Neural cell (in vitro differentiated cells): Measurements from ENCODE around the gene GMCL1. TPM values are rescaled to one million over a fixed set of nuclear protein-coding genes. Genes with fewer than 3 reads are reported as not detected.

ENCODE experiments used
- H2AFZ ChIP-seq: fragments of 200-600, 300-800 bp; sonication (generic), shearing (Covaris generic); 2 replicates; pipeline ENCODE4 v1.6.0; 2014; ENCODE audit warnings: low read depth, mild to moderate bottlenecking, antibody characterized with exemption, low read length, moderate library complexity
- H3F3A ChIP-seq: fragments of 200-600 bp; shearing (Covaris generic); 2 replicates; pipeline ENCODE4 v1.6.1; 2016; ENCODE audit warnings: mild to moderate bottlenecking, moderate library complexity, mixed read lengths, antibody characterized with exemption, low read length; ENCODE audit not compliant: insufficient read depth, poor library complexity, severe bottlenecking
- H3K27ac ChIP-seq: fragments of 200-600, 300-800 bp; sonication (generic), shearing (Covaris generic); 2 replicates; pipeline ENCODE4 v1.5.1; 2014; ENCODE audit warnings: mild to moderate bottlenecking, low read length, moderate library complexity
- H3K27me3 ChIP-seq: fragments of 300-800, 200-600 bp; sonication (generic), shearing (Covaris generic); 2 replicates; pipeline ENCODE4 v1.6.0; 2014; ENCODE audit warnings: mild to moderate bottlenecking, low read depth, low read length, moderate library complexity; ENCODE audit not compliant: insufficient read depth
- H3K36me3 ChIP-seq: fragments of 300-800, 200-600 bp; sonication (generic), shearing (Covaris generic); 2 replicates; pipeline ENCODE4 v1.5.1; 2014; ENCODE audit warnings: mild to moderate bottlenecking, antibody characterized with exemption, low read length, moderate library complexity; ENCODE audit not compliant: insufficient read depth
- H3K4me2 ChIP-seq: fragments of 300-800, 200-600 bp; sonication (generic), shearing (Covaris generic); 2 replicates; pipeline ENCODE4 v1.6.0; 2014; ENCODE audit warnings: mild to moderate bottlenecking, low read length
- H3K4me3 ChIP-seq: fragments of 300-800, 200-600 bp; sonication (generic), shearing (Covaris generic); 2 replicates; pipeline ENCODE4 v1.5.1; 2014; ENCODE audit warnings: mild to moderate bottlenecking, low read length, moderate library complexity
- H3K79me2 ChIP-seq: fragments of 200-600 bp; shearing (Covaris generic); replicated peaks from 2 replicates; pipeline ENCODE4 v1.6.0; 2014; ENCODE audit warnings: mild to moderate bottlenecking, low read length, moderate library complexity; ENCODE audit not compliant: insufficient read depth
- H3K9ac ChIP-seq: fragments of 300-800, 200-600 bp; sonication (generic), shearing (Covaris generic); 2 replicates; pipeline ENCODE4 v1.6.1; 2016; ENCODE audit warnings: mild to moderate bottlenecking, low read length, mixed read lengths
- H3K9me2 ChIP-seq: fragments of 200-600 bp; shearing (Covaris generic); 2 replicates; pipeline ENCODE4 v1.6.1; 2016; ENCODE audit warnings: mild to moderate bottlenecking, low read length, mixed read lengths; ENCODE audit not compliant: insufficient read depth
- H3K9me3 ChIP-seq: fragments of 200-600, 300-800 bp; sonication (generic), shearing (Covaris generic); 2 replicates; pipeline ENCODE4 v1.6.1; 2016; ENCODE audit warnings: mild to moderate bottlenecking, mixed run types, low read length, moderate library complexity, mixed read lengths
- H4K20me1 ChIP-seq: fragments of 200-600 bp; shearing (Covaris generic); 2 replicates; pipeline ENCODE4 v1.6.1; 2016; ENCODE audit warnings: mild to moderate bottlenecking, mixed run types; ENCODE audit not compliant: insufficient read depth
- EP300 ChIP-seq: fragments of 450-650 bp; conservative IDR thresholded peaks from 2 replicates; pipeline ENCODE4 v1.6.1; 2014; ENCODE audit warnings: antibody characterized with exemption, mild to moderate bottlenecking, moderate library complexity; ENCODE audit not compliant: poor library complexity, severe bottlenecking
- EZH2 ChIP-seq: fragments of 200-600, 300-800 bp; shearing (Covaris generic), sonication (generic); IDR thresholded peaks from 2 replicates; pipeline ENCODE4 v1.6.1; 2014; ENCODE audit warnings: antibody characterized with exemption, low read length, borderline replicate concordance, mild to moderate bottlenecking; ENCODE audit not compliant: insufficient read depth, poor library complexity, severe bottlenecking
- MXI1 ChIP-seq: fragments of 450-650 bp; conservative IDR thresholded peaks from 2 replicates; pipeline ENCODE4 v1.6.1; 2014; ENCODE audit warnings: antibody characterized with exemption, mild to moderate bottlenecking; ENCODE audit not compliant: poor library complexity, severe bottlenecking
- POLR2AphosphoS5 ChIP-seq: IDR thresholded peaks from 2 replicates; pipeline ENCODE4 v1.6.1; 2012
- RAD21 ChIP-seq: fragments of 450-650 bp; conservative IDR thresholded peaks from 2 replicates; pipeline ENCODE4 v1.6.1; 2014; ENCODE audit warnings: antibody characterized with exemption, mild to moderate bottlenecking, moderate library complexity
- SMC3 ChIP-seq: fragments of 450-650 bp; conservative IDR thresholded peaks from 2 replicates; pipeline ENCODE4 v1.6.1; 2014; ENCODE audit warnings: antibody characterized with exemption, mild to moderate bottlenecking, moderate library complexity; ENCODE audit not compliant: poor library complexity
- TAF1 ChIP-seq: IDR thresholded peaks from 2 replicates; pipeline ENCODE4 v1.6.1; 2012; ENCODE audit warnings: low read depth
- polyA plus RNA-seq: library from polyadenylated mRNA; depleted of rRNA; stranded (reverse); fragments of >200 nt; gene quantifications from 2 replicates; pipeline ENCODE4 v1.2.3, GENCODE V29; 2014
- TF ChIP-seq, protein P1 (sequence below): fragments of 450-650 bp; IDR thresholded peaks from 2 replicates; pipeline ENCODE4 v1.5.1; 2014; ENCODE audit warnings: antibody characterized with exemption, mild to moderate bottlenecking, moderate library complexity; ENCODE audit not compliant: poor library complexity, severe bottlenecking
- TF ChIP-seq, protein P2 (sequence below): IDR thresholded peaks from 2 replicates; pipeline ENCODE4 v1.6.1; 2012; ENCODE audit warnings: borderline replicate concordance

The GMCL1 gene
- polyA plus RNA-seq, 1 donor from 2014 or later, result 18.8 TPM

DNA sequence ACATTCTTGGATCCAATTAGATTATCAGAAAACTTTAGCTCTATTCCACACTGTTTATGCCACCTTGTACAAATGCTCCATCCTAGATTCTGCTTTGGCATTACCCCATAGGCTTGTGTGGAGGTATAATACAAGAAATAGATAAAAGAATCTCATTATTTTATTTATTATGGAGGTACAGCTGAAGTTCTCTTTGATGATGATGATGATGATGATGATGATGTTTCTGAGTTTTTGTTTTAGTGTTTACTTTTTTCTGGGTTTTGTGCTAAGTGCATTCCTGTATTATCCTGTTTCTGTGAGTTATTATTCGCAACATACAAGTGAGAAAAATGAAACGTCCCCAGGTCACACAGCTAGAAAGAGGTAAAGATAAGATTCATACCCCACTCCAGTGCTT, 44.1 kb upstream of the GMCL1 start:
- H3K27ac ChIP-seq, result no peak overlapping the region
- no peaks in the 10 kb centered on the region for H3K79me2 ChIP-seq
- no peaks in the 10 kb centered on the region for H4K20me1 ChIP-seq
- no peak overlapping the region for H2AFZ ChIP-seq
- H3F3A ChIP-seq, result no peaks in the 10 kb centered on the region
- no peak overlapping the region for H3K9ac ChIP-seq
- H3K4me3 ChIP-seq, result no peak overlapping the region
- no peak overlapping the region for H3K4me2 ChIP-seq
- H3K27me3 ChIP-seq, result no peaks in the 10 kb centered on the region
- H3K9me3 ChIP-seq, result no peaks in the 10 kb centered on the region
- H3K9me2 ChIP-seq, result no peaks in the 10 kb centered on the region
- H3K36me3 ChIP-seq, result no peaks in the 10 kb centered on the region
- TF ChIP-seq POLR2AphosphoS5 (no peak), RAD21 (no peak), EP300 (no peak), TAF1 (no peak)
- TF ChIP-seq, protein P1, sequence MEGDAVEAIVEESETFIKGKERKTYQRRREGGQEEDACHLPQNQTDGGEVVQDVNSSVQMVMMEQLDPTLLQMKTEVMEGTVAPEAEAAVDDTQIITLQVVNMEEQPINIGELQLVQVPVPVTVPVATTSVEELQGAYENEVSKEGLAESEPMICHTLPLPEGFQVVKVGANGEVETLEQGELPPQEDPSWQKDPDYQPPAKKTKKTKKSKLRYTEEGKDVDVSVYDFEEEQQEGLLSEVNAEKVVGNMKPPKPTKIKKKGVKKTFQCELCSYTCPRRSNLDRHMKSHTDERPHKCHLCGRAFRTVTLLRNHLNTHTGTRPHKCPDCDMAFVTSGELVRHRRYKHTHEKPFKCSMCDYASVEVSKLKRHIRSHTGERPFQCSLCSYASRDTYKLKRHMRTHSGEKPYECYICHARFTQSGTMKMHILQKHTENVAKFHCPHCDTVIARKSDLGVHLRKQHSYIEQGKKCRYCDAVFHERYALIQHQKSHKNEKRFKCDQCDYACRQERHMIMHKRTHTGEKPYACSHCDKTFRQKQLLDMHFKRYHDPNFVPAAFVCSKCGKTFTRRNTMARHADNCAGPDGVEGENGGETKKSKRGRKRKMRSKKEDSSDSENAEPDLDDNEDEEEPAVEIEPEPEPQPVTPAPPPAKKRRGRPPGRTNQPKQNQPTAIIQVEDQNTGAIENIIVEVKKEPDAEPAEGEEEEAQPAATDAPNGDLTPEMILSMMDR, result no peak
- TF ChIP-seq, protein P2, sequence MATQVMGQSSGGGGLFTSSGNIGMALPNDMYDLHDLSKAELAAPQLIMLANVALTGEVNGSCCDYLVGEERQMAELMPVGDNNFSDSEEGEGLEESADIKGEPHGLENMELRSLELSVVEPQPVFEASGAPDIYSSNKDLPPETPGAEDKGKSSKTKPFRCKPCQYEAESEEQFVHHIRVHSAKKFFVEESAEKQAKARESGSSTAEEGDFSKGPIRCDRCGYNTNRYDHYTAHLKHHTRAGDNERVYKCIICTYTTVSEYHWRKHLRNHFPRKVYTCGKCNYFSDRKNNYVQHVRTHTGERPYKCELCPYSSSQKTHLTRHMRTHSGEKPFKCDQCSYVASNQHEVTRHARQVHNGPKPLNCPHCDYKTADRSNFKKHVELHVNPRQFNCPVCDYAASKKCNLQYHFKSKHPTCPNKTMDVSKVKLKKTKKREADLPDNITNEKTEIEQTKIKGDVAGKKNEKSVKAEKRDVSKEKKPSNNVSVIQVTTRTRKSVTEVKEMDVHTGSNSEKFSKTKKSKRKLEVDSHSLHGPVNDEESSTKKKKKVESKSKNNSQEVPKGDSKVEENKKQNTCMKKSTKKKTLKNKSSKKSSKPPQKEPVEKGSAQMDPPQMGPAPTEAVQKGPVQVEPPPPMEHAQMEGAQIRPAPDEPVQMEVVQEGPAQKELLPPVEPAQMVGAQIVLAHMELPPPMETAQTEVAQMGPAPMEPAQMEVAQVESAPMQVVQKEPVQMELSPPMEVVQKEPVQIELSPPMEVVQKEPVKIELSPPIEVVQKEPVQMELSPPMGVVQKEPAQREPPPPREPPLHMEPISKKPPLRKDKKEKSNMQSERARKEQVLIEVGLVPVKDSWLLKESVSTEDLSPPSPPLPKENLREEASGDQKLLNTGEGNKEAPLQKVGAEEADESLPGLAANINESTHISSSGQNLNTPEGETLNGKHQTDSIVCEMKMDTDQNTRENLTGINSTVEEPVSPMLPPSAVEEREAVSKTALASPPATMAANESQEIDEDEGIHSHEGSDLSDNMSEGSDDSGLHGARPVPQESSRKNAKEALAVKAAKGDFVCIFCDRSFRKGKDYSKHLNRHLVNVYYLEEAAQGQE, result no peak

DNA sequence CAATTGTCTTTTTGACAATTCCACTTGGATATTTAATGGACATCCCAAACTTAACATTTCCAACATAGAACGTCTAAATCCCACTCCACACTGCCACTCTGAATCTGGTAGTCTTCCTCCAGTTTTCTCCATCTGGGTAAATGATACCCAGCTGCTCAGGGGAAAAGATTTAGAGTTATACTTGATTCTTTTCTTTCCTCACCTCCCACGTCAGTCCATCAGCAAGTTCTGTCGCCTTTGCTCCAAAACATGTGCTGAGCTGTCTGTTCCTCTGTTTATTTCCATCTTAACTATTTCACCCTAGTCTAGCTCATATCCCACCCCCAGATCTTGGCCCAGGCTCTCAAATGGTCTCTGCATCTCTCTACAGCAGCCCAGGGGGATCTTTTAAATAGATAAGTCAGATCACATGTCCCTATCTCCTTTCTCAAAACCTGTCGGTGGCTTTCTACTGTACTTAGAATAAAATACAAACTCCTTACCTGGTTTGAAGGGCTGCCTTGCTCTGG, 43.4 kb upstream of the GMCL1 start:
- H3K27me3 ChIP-seq, result no peaks in the 10 kb centered on the region
- H3K4me2 ChIP-seq, result no peak overlapping the region
- no peaks in the 10 kb centered on the region for H4K20me1 ChIP-seq
- H3K36me3 ChIP-seq, result no peaks in the 10 kb centered on the region
- H2AFZ ChIP-seq, result no peak overlapping the region
- TF ChIP-seq MXI1 (no peak), RAD21 (no peak), EZH2 (no peak), TAF1 (no peak), SMC3 (no peak), POLR2AphosphoS5 (no peak), EP300 (no peak)
- TF ChIP-seq, protein P2, result no peak
- TF ChIP-seq, protein P1, result no peak
- no peaks in the 10 kb centered on the region for H3K9me3 ChIP-seq
- H3K4me3 ChIP-seq, result no peak overlapping the region
- no peaks in the 10 kb centered on the region for H3F3A ChIP-seq
- no peak overlapping the region for H3K27ac ChIP-seq
- H3K79me2 ChIP-seq, result no peaks in the 10 kb centered on the region
- H3K9me2 ChIP-seq, result no peaks in the 10 kb centered on the region
- H3K9ac ChIP-seq, result no peak overlapping the region
